GM21723 (cell line): ENCODE data around the gene OSM.
"Not testable (repeated sequence)": the region's sequence is repeated elsewhere in the genome, so short reads cannot be mapped to it uniquely, and the experiment has no call there.

Experiments used
- ATAC-seq: cut with Tn5 transposase; IDR thresholded peaks from one replicate; pipeline ENCODE4 v1.9.1; 2021; ENCODE audit warnings: mild to moderate bottlenecking, moderate library complexity; ENCODE audit not compliant: unreplicated experiment

OSM gene

DNA sequence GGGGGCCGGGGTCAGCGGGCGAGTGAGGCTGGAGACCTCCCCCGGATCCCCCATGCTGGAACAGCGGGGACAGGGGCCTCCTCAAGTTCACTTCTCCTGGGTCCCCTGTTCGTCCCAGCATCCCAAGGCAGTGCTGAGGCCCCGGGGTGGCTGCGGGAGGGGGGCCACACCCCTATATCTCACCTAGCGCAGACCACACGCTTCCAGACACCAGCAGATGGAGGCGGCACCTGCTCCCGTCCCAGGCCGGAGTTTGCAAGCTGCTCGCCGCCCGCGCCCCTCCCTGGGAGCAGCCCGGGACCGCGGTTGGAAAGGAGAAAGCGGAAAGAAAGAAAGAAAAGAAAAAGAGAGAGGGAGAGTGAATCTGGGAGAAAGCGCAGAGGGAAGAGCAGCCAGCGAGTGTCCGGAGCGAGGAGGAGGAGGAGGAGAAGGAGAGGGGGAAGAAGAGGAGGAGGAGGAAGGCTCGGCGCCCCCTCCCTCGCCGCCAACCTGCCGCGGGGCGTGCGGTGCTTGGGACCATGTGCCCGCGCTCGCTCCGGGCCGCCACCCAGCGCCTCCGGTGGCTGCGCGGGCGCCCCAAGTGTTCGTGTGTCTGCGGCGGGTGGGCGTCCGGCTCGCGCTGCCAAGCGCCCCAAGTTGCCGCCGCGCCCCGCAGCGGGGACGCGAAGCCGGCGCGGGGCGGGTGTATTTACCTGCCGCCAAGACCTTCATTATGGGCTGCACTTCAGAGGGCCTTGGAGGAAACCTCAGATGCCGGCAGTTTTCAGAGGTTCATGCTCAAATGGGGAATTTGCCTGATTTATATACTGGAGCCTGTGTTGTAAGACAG is 20.5 kb downstream of the OSM start, which contains the start of gene LIF:
LIF (minus strand) TSS at position 775 of the 829 bp plus-strand sequence; CDS start at position 711, 64 bp downstream.
- ATAC-seq = no peak

DNA sequence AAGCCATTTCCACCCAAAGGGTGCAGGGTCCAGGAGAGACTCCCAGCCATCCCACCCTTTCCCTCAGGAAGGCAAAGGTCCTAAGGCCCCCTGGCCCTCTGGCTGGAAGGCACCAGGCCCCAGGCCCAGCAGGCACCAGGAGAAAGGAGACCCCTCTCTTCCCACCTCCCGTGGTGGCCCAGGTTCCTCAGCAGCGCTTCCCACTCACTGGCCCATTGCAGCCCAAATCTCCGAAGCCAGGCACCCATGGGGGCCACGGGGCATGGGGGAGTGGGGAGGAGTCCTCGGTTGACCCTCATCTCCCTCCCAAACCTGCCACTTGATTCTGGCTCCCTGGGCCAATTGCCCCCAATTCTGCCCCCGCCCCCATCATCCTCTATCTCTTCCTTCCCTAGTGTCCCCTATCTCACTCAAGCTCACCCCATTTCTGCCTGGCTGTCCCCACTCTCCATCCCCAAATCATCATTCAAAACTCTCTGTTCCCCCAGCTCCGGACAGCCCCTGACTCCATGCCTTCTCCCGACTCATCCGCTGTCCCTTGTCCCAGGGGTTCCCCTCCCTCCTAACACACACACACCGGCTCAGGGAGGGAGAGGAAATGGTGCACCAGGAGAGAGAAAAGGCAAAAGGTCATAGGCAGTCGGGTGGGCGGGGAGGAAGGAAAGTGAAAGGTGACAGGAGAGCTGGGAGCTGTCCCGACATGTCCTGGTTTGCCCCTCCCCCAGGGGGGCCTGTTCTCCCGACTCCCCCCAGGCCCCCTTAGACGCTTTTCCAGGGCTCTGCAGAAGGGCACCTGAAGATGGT is 21.3 kb downstream of the OSM start:
- ATAC-seq = no peak

DNA sequence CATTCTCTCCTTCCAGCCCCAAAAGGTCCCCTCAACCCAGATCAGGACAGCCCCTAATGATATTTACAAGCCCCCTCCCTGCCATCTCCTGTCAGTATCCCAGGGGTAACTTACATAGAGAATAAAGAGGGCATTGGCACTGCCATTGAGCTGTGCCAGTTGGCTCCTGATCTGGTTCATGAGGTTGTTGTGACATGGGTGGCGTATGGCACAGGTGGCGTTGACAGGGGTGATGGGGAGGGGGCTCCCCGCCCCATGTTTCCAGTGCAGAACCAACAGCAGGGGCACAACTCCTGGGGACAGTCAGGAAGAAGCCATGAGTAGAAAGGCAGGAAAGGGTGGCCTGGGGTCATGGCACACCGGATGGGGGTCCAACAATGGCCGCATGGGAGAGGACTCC is 22.0 kb downstream of the OSM start:
- ATAC-seq = no peak

DNA sequence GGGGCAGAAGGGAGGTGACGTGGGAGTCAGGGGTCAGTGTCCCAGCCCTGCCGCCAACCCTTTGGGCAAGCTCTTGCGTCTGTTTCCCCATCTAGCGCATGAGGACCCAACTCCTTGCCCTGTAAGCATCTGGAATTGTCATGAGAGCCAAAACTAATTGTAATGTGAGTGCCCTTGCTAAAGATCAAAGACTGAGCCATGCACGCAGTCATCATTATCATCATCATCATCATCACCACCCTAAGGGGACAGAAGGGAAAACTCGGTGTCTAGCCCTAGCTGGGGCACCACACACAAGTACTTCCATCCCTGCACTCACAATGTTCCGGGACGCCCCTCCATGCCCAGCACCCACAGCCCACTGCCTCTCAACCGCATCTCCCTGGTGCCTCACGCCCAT is 22.6 kb downstream of the OSM start:
- no peak for ATAC-seq

DNA sequence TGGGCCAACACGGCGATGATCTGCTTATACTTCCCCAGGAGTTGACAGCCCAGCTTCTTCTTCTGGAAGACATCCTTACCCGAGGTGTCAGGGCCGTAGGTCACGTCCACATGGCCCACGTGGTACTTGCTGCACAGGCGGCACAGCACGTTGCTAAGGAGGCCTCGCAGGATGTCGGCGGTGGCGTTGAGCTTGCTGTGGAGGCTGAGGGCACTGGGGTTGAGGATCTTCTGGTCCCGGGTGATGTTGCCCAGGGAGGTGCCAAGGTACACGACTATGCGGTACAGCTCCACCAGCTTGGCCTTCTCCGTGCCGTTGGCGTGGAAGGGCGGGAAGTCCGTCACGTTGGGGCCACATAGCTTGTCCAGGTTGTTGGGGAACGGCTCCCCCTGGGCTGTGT is 23.0 kb downstream of the OSM start:
- ATAC-seq = no peak

DNA sequence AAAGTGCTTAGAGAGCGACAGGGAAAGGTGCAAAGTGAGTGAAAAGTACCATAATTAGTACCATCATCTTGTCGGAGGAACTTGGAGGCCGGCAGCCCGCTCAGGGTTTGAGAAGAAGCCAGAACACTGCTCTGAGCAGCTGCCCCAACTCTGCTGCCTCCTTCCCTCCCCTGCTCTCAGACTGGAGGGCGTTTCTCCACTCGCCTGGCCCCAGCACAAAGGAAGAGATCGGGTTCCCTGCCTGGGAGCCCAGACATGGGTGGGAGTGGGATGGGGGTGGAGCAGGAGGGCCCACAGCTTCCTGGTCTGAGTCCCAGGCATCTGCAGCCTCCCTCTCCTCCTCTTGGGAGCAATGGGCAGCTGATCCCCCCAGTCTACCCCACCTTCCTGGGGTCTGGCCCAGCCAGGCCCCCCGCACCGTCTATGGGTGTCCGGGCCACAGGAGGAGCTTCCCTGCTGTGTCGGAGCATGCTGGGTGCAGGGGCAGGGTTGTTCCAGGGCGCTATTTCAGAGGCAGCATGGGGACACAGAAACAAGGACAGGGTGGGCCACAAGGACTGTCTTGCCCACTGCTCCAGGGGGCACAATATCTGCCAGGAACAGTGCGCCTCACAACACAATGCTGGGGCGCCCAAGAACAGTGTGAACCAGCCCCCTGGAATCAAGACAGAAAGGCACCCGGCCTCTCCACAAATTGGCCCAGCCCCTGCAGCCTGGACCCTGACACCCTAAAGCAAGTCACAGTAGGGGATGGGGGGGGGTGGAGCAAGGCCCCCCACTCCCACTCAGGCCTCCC is 24.9 kb downstream of the OSM start:
- no peak for ATAC-seq

DNA sequence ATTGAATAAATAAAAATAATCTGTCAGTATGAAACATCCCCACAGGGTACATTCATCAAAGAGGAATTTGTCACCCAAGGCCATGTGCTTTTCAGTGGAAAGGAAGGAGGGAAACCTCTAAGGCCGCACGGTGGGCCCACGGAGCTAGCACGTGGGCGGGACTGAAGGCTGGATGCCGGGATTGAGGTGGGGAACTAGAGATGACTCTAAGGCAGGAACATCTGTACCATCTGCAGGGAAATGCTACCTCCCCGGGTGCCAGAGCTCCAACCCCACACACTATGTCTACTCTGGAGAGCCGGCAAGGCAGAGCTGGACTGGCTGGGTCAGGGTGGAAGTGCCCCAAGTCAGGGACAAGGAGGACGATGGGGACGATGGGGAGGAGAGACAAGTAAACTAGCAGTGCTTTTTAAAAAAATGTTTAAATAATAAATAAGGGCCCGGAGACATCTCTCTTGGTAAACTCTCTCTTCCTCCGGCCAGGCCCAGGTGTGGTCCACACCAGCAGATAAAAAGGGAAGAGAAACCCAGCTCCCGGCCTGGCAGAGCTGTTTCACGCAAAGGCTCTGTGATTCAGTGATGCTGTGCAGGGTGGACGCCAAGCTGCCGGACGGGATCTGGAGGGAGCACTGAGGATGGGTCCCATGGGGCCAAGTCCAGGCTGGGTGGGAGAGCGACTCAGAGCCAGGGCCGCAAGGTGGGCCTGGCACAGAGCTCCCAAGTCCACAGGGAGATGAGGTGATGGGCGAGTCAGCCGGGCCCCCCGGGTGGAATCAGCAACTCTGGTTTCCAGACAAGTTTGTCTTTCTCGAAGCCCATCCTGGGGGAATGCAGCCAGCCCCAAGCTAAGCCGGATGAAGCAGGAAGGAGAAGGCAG is 25.9 kb downstream of the OSM start:
- no peak for ATAC-seq

DNA sequence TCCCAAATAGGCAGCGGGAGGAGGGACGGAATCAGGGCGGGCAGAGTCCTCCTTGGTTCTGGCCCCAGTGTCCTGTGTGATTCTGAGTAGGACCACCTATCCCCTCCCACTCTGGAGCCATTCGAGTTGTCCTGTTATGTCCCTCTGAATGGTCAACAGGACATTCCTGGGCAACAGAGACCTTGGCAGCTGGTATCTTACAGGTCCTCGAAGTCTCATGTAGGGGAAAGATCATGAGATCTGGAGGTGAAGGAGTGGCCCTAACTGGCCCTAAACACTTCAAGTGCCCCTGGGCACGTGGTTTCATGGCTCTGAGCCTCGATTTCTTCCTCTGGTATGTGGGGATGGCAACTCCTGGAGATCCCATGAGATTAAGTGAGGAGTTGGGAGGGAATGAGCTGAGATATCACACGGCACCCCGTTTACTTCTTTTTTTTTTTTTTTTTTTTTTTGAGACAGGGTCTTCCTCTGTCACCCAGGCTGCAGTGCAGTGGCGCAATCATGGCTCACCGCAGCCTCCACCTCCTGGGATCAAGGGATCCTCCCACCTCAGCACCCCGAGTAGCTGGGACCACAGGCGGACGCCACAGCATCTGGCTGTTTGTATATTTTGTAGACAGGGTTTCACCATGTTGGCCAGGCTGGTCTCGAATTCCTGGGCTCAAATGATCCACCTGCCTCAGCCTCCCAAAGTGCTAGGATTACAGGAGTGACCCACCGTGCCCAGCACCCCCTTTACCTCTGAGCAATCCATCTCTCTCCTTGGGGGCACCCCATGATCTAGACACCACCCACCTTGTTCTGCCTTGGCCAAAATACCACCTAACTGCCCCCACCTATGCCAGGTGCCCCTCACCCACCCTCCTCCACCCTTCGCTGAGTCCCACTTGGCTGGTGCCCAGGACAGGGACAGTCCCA is 26.9 kb downstream of the OSM start:
- ATAC-seq = no peak

DNA sequence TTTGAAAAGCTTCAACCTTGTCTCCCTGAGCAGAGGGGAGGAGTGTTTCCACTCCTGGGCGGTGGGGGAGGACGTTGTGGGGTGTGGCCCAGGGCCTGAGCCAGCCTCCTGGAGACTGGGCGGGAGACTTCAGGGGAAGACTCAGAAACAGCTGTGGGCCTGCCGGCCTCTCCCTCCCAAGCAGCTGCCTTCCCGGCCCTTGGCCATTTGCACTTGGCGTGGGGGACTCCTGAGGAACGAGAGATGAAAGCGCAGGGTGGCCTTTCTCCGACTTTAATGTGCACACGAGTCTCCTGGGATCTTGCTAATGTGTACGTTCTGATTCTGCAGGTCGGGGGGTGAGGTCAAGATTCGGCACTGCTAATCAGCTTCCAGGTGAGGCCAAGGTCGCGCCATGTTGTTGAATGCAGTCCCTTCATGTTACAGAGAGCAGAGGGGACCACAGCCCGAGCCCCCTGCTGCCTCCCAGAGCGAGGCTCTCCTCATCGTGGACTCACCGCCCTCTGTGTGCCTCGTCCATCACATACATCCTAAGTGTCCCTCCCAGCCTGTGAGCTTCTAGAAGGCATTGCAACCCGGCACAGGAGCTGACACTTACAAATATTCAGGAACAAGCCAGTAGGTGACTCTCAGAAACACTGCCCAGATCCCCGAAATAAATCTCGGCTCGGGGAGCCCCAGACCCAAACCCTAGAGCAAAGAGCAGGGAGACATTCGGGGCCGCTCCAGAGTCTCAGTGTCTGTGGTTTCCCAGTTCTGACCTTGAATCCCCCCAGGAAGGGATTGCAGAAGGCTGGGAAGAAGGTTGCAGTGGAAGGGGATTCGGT is 27.8 kb downstream of the OSM start:
- ATAC-seq = no peak

DNA sequence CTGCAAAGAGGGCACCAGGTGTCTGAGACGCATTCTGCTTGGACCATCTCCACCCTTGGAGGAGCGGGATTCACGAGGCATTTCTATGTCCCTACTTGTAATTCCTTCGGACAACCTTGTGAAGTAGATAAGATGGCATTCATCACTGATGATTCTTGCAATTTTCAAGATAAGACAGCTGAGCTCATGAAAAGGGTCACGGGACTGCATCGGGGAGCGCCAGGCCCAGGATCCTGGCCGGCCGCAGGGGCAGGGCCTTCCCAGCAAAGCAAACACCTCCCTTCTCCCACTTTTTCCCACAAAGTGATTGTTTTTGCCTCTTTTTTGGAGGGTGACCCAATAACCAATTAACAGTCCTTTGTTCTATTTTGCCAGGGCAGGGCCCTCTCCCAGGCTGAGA is 28.5 kb downstream of the OSM start:
- no peak for ATAC-seq

DNA sequence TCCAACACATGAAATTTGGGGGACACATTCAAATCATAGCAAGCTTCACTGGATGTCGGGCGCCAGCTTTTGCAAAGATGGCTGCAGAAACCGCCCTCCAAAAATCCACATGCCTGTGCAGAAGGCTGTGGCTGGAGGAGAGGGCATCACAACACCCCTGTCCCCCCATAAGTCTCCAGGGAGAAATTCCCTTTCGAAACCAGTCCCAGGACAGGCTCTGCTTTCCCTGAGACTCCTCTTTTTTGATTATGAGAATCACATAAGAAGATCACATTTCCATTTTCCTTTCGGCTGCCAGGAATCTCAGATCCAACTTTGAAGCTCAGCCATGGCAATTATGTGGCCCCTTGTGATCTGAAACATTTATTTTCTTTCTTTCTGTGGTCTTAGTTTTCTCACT is 29.8 kb downstream of the OSM start:
- no peak for ATAC-seq

DNA sequence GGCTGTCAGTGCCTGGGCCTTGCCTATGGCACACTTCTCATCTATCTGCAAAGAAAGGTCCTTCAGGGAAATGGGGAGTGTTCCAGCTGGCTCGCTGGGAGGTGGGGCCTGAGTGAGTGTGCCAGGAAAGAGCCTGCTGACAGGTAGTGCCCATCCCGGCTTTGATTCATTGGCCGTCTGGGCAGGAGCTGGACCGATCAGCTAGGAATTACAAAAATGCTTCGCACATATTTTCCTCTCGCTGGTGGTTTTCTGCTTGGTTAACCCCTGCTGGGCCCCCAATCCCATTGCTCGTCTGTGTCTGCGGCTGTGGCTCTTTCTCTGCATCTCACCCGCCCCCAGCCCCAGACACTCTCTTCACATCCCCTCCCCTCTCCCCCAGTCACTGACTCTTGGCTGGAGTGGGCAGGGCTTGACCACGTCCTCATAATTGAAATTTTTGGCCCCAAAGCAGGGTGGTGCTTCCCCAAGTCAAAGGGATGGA is 30.9 kb downstream of the OSM start:
- no peak for ATAC-seq

DNA sequence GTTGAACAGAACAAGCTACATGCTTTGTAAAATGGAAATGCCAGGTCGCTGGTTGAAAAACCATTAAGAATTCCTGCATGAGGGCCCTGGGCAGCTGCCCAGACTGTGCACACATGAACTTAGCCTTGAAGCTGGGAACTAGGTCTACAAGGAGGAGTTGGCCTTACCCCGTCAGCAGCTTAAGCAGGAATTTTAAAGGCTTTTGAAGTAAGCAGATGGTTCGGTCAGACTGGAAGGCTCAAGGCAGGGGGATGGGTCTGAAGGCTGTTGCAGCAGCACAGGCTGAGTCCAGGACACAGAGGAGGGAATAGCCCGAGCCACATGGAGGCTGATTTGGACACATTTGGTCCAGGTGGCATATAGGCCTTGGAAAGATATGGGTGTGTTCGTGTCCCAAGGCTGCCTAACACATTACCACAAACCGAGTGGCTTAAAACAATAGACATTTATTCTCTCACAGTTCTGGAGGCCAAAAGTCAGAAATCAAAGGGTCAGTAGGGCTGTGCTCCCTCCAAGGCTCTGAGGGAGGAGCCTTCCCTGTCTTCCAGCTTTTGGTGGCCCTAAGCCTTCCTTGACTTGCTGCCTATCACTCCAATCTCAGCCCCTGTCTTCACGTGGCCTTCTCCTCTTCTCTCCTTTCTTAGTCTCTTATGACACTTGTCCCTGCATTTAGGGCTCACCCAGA is 31.7 kb downstream of the OSM start:
- ATAC-seq = no peak

DNA sequence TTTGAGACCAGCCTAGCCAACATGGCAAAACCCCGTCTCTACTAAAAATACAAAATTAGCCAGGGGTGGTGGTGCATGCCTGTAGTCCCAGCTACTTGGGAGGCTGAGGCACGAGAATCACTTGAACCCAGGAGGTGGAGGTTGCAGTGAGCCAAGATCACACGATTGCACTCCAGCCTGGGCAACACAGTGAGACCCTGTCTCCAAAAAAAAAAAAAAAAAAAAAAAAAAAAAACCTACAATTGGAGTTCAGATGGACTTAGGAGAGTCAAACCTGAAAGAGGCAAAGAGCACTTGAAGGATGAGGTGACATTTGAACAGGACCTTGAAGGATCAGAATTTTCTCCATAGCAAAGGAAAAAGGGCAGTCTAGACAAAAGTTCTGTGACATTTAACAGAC is 32.3 kb downstream of the OSM start:
- not testable (repeated sequence) for ATAC-seq

DNA sequence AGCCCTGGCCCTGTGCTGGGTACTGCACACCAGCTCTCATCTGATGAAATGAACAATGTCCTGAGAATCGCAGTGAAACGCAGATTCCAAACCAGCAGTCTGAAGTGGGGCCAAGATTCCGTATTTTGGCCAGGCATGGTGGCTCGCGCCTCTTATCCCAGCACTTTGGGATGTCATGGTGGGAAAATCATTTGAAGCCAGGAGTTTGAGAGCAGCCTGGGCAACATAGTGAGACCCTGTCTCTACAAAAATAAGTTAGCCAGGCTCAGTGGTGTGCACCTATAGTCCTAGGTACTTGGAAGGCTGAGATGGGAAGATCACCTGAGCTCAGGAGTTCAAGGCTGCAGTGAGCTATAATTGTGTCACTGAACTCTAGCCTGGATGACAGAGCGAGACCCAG is 33.1 kb downstream of the OSM start:
- ATAC-seq = no peak

DNA sequence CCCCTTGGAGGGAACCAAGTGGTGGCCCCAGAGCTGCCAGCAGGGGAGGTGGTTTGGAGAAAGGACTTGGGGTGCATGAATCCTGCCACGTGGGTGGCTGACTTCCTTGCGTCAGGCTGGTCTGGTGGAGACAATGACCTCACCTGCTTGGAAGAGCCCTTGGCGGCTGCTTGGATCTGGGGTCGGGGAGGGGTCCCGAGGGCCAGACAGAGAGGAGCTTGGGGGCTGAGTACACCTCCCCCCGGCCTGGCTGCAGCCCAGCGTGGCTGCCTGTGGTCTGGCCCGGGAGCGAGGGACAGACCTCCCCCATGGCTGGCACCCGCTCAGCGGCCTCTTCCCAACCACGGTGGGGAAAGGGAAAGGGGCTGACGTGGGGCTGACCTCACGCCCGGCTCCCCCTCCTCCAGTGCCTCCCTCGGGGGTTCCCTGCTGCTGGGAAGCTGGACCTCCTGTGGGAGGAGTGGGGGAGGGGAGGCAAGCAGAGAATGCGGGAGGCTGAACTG is 33.9 kb downstream of the OSM start:
- ATAC-seq = no peak

DNA sequence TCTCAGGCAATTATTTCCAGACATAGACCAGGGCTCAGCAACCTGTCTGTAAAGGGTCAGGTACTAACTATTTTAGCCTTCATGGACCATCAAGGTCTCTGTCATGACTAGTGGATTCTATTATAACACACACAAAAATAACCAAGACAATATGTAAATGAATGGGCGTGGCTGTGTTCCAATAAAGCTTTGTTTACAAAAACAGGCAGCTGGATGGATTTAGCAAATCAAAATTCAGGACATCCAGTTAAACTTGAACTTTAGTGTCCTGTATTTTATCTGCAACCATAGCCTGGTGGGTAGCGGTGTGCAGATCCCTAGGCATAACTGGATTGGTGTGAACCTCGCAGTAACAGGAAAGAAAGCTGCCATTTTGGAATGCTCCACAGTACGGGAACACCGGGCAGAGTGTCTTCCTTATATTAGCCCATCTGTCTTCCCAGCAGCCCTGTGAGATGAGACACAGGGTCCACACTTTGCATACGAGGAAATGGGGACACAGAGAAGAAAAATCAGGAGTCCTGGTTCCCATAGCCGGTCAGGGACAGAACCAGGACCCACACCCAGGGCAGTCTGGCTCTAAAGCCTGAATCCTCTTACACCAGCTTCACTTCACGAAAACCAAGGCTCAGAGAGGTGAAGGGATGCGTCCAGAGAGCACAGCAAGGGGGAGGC is 35.7 kb downstream of the OSM start:
- no peak for ATAC-seq
